Central memory CD4-positive, alpha-beta T cell (primary cell): Measurements from ENCODE around the gene GADD45B.
"Not testable (repeated sequence)": the region's sequence is repeated elsewhere in the genome, so short reads cannot be mapped to it uniquely, and the experiment has no call there.

Source experiments
- DNase-seq: peaks from one replicate; pipeline ENCODE4 v3.0.0; 2022

Gene GADD45B

GRCh38 chr19:2469915-2470200, 6.1 kb upstream of the GADD45B start:
- not testable (repeated sequence) for DNase-seq

DNA sequence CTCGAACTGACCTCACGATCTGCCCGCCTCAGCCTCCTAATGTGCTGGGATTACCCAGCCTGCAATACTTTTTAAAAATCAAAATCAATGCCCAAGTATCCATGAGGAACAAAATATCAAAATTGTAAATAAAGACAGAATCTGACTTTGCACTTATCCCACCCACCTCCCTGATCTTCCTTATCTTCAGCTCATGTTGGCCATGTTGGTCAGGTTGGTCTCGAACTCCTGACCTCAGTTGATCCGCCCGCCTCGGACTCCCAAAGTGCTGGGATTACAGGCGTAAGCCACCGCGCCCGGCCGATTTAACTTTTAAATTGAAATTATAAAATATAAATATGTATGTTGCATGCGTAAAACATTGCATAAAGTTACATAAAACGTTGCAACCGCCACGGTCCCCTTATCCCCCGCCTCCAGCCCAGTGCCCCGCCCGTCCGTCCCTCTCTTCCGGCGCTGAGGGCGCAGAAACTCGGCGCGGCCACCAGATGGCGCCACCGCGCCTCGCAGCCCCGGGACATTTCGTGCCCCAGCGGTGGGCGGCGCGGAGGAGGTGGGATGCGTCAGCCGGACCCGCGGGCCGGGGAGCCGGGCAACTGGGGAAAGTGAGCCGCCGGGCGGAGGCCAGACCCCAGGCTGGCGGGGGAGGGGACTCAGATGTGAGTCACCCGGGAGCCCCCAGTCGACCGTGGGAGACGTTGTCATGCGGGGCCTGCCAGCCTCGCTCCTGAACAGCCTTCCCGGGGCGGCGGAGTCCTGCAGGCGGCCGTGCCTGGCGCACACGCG, 1.5 kb upstream of the GADD45B start:
- DNase-seq = peak; percentile 82

DNA sequence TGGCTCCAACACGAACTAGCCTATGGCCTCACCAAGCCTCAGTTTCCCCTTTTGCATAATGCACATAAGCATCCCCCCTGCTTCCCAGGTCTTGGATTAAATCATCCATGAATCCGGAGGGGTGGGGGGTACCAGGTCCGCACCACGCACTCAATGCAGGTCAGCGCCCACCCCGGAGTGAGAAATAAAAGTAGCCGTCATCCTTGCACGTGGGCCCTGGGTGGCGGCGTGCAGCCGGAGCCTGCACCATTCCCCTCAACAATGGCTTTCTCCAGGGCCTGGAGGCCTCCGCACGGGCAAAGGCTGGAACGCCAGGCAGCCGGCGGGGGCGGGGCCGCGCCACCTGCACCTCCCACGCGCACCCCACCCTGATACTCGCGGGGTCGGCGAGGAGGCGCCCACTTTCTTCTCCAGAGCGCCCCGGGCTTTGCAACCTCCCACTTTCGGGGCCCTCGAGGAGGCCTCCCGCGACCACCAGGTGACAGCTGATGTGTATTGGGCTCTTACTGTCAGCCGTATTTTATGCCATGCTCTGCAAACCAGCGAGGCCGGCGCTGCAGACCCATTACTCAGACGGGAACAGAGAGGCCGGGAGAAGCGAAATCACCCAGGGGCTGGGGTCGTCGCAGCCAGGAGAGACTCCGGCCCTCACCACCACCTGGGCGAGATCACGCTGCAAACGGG, 767 bp upstream of the GADD45B start:
- peak; percentile 59 for DNase-seq

- DNase-seq = peak; percentile 62
Observed at GRCh38 chr19:2476451-2477140, 669 bp downstream of the GADD45B start.

DNA sequence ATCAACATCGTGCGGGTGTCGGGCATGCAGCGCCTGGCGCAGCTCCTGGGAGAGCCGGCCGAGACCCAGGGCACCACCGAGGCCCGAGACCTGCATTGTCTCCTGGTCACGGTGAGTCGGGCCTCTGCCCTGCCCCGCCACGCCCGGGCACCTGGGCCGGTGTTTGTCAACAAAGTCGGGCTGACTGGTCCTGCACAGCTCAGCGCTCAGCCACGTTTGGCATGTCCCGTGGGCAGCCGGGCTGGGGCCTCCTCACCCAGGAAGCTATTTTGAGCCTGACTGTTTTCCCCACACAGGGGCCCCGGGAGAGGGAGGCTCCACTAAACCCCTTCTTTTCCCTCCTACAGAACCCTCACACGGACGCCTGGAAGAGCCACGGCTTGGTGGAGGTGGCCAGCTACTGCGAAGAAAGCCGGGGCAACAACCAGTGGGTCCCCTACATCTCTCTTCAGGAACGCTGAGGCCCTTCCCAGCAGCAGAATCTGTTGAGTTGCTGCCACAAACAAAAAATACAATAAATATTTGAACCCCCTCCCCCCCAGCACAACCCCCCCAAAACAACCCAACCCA, 1.3 kb downstream of the GADD45B start:
- DNase-seq = no peak

GRCh38 chr19:2477732-2478191, 1.8 kb downstream of the GADD45B start:
- peak; percentile 28 for DNase-seq

GRCh38 chr19:2478278-2478755, 2.4 kb downstream of the GADD45B start:
- DNase-seq = peak; percentile 63

DNA sequence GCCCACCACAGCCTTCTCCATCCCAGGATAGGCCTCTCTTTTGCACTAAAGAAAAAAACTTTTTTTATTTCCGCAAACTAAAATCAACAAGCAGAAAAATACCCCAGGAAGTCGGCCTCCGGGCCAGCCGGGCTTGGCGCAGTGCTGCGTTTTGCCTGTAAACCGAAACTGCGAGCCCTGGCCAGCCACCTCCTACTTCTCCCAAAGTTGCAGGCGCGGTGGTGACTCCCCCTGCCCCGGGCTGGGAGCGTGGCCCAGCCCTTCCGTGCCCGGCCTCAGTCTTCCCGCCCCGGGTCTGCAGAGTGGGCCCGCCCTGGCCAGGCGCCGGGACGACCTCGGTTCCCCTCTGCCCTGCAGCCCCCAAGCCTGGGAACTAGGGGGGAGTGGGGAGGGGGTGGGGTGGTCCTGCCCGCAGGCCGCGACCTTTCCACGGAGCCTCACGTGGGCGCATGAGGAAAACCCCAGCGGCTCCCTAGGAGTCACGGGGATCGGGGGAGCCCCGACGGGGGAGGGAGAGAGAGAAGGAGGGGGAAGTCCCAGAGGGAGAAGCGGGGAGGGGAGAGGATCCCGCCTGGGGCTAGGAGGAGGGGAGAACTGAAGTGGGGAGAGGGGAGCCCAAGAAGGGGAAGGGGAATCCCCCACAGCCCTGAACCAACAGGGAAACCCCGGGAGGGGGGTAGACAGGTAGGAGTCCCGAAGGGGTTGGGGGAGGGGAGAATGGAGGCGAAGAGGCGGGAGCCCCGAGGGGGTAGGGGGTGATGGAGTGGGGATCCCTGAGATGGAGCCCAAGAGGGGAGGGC, 3.0 kb downstream of the GADD45B start:
- DNase-seq = peak; percentile 73

DNA sequence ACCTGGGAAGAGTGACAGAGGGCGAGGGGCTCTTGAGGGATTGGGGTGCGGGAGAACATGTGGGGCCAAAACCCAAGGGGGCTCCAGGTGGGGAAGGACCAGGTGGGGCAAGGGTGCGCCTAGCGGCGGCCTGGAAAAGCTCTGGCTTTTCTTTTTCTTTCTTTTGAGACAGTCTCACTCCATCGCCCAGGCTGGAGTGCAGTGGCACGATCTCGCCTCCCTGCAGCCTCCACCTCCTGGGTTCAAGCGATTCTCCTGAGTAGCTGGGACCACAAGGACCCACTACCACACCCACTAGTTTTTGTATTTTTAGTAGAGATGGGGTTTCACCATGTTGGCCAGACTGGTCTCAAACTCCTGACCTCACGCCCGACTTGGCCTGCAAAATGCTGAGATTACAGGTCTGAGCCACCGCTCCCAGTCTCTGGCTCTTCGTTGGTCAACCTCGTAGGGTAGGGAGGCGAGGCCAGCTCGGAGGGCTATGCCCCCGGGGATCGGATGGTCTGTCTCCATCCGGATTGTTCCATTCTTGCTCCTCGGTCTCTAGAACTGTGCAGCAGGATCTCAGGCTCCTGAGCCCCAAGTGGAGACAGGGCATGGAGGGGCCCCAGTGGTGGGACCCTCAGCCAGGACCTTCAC, 3.7 kb downstream of the GADD45B start:
- DNase-seq = peak; percentile 19

DNA sequence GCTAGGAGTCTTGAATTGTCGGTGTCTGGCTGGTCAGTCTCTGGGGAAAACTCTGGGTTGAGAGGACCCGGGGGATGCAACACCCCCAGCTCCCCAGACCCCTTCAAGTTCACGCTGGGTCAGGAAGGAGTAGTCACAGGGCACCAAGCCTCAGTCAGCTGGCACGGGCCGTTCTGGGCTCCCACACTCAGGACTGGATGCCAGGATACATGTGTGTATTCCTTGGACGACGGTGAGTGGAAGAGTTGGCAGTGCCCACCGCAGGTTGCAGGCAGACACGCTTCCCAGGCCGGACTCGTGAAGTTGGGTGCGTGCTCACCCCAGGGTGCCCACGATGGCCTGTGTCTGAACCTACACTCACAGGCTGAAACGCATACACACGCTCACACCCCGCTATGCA, 5.5 kb downstream of the GADD45B start:
- no peak for DNase-seq

GRCh38 chr19:2482354-2483038, 6.6 kb downstream of the GADD45B start:
- DNase-seq = no peak

DNA sequence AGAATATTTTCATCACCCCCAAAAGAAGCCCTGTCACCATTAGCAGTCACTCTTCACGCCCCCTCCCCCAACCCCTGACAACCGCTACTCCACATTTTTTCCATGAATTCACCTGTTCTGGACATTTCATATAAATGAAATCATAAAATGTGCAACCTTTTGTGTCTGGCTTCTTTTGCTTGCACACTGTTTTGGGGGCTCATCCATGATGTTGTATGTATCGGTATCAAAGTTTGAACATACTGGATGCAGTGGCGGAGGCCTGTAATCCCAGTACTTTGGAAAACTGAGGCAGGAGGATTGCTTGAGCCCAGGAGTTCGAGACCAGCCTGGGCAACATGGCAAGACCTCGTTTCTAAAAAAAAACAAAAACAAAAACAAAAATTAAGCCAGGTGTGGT, 7.2 kb downstream of the GADD45B start:
- DNase-seq = no peak

DNA sequence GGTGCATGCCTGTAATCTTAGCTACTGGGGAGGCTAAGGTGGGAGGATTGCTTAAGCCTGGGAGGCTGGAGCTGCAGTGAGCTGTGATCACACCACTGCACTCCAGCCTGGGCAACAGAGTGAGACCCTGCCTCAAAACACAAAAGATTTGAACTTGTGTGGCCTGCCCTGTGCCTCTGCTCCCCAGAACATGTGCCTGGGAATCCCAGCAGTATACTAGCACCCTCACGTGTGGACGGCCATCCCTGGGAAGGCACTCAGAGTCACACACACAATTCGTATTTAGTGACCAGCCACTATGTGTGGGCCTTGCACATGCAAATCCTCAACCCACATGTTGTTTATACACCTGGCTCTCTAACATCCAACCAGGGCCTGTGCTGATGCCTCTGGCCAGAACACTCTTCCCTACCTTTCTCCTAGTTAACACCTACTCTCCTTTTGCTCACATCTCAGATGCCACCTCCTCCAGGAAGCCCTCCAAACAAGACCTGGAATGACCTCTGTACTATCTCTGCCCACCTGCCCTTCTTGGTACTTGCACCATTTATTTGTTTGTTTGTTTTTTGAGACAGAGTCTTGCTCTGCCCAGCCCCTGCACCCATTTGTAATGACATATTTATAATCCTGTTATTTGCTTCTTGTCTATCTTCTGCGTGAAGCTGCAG, 7.7 kb downstream of the GADD45B start:
- DNase-seq = no peak

DNA sequence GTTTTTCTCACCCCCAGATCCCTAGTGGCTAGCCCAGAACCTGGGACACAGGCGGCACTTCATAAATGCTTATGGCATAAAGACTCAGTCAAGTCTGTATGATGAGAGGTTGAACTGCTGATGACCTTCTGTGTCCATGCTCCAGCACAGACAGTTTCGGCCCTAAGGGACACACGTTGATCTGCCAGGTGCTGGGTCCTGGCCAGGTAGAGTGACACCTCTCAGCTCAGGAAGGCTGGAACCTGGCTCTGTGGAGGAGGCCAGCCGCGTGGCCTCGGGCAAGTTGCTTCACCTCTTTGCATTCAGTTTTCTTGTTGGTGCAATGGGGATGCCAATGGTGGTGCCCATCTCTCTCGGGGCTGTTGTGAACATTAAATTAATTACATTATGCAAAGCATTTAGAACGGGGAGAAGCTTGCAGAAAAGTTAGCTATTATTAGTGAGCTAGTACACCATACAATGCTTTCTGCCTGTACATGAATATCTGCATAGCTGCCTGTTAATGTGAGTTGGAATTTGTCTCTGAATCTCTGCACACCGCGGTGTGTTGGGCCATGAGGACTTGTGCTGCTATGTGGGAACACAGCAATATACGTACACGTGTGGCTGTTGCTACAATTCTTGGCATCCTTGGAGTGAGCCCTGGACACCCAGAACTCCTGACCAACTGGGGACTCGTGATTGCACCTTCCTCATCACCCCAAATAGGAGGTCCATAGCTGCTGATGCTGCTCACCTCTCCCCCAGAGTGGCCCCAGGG, 8.4 kb downstream of the GADD45B start:
- no peak for DNase-seq

DNA sequence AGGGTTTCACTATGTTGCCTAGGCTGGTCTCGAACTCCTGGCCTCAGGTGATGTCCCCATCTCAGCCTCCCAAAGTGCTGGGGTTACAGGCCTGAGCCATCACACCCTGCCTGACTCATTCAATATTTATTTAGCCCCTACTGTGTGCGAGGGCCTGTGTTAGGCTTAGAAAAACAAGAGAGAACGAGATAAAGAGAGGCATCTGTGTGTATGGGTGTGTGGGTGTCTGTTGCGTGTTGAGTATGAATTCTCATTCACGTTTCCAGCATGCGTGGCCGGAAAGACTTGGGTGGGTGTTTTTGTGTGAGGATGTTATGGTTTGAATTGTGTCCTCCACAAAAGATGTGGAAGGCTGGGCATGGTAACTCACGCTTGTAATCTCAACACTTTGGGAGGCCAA, 9.5 kb downstream of the GADD45B start:
- no peak for DNase-seq

GRCh38 chr19:2487090-2487489, 11.2 kb downstream of the GADD45B start:
- DNase-seq = no peak

DNA sequence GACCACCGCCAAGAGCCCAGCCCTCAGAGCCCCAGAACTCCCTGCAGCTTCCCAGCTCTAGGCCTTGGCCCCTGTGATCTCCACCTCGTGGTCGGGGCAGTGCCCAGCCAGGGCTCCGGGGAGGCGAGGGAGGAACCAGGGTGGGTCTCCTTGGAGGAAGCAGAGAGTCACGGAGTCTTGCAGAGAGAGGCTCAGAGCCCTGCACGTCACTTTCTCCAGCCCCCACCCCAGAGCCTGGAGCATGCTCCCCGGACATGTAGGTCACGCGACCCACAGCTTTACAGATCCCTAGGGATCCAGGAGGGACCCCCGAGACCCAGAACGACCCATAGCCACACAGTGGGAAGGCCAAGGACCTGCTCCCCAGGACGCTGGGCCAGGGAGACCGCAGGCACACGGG, 11.9 kb downstream of the GADD45B start:
- DNase-seq = no peak

DNA sequence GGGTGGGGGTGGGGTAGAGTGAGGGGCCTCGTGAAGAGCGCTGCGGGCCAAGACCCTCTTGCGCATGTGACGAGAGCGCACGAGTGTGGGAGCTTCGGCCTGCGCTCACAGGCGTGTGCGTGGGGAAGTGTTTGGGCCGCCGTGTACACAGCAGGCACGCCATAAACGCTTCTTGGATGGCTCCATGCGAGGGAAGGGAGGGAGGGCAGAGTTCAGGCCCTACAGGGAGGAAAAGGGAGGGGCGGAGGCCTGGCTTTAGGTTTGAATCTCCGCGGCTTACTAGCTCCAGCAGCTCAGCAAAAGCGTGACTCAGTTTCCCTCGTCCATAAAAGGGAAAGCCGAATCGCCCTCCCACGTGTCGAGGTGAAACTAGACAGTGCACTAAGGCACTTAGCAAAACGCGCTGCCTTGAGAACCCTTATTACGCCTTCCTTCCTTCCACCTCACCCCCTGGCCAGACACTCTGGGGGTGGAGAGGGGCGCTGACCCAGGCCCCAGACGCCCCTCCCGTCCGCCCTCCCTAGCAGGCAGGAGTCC, 12.5 kb downstream of the GADD45B start:
- no peak for DNase-seq

- no peak for DNase-seq
Observed at GRCh38 chr19:2488942-2489731, 13.2 kb downstream of the GADD45B start.
